ENCODE results near the gene APBA1.

Gene APBA1

DNA sequence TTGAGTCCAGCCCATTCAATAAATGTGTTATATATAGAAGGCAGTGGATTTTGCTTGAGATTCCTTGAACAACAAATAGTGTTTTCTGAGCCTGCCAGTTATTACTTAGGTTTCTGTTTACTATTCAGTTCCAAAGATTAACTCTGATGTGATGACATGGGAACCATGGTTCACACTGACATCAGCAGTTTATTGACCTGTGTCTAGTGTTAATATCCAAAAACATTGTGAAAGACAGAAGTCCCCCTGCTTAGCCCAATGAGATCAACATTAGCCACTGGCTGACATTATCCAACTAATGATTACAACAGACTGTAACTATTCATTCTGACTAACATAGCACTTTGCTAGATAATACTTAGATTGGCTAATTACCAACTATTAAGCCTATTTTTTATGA, 14.9 kb downstream of the APBA1 start:
- no peak for DNase-seq (ENCODE audit: low read depth in 3 of 3)

GRCh38 chr9:69655065-69655464, 17.1 kb downstream of the APBA1 start:
- no peak for DNase-seq (ENCODE audit: low read depth in 3 of 3)

GRCh38 chr9:69653261-69653660, 18.9 kb downstream of the APBA1 start:
- no peak for DNase-seq (ENCODE audit: low read depth in 3 of 3)

DNA sequence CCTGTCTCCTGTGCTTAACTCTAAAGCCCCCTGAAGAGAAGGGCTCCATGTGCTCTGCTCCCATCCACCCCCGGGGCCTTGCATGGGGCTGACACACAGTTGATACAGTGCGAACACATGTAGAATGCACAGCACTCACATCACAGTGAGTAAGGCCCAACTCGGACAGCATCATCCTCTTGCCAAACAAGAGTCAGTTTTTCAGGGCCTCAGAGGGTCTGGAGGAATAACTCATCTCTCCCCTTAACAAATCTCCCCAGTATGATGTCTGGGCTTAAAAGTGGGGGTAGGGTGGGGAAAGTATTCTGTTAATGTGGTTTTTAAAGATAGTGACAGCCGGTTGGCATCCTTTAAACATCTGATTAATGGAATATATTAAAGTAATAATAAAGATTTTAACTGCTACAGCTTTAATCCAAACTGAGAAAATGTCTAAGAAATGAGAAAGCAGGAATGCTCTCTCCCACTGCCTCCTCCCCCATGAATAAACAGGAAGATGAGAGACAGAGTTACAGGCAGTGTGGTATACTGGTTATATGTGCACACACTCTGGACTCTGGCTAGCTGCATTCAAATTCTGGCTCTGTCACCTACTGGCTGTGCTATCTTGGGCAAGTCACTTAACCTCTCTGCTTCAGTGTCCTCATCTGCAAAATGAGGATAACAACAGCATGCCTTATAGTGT, 22.5 kb downstream of the APBA1 start:
- DNase-seq (ENCODE audit: low read depth in 3 of 3): no peak

- DNase-seq (ENCODE audit: low read depth in 3 of 3): no peak
These were observed 24.4 kb downstream of the APBA1 start for GRCh38 chr9:69647804-69648203.

DNA sequence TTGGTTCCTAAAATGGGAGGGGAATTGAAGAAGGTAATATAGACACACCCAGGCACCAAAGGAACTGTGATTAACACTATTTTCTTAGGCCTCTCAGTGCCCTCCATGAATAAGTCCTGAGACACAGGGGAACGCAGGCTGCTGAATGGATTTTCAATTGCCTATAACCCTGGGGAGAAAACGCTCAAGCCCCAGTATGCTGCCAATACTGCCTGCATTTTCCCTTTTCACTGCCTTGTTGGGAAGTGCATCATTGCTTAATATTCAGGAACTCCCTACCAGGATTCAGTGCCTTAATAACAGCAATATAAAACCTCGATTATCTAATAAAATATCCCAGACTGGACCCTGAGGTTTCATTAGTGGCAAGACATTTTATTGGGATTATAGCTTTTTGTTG, 25.4 kb downstream of the APBA1 start:
- no peak for DNase-seq (ENCODE audit: low read depth in 3 of 3)

DNA sequence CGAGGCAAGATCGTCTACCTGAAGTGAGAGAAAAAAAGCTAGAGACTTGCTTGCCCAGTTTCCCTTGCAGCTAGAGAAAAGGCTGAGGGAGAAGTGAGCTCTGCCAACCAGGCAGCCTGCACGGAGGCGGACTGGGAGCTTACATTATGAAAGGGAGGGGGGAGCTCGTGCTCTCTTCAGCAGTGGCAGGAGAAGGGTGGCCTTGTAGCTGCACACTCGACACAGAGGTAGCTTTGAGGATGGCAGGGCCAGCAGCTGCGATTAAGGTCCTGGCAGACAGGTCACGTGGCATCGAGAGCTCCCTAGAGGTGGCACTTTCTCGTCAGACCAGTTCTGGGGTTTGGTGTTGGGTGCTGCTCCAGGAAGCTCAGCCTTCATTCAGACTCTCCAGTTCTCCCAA, 26.7 kb downstream of the APBA1 start:
- no peak for DNase-seq (ENCODE audit: low read depth in 3 of 3)

DNA sequence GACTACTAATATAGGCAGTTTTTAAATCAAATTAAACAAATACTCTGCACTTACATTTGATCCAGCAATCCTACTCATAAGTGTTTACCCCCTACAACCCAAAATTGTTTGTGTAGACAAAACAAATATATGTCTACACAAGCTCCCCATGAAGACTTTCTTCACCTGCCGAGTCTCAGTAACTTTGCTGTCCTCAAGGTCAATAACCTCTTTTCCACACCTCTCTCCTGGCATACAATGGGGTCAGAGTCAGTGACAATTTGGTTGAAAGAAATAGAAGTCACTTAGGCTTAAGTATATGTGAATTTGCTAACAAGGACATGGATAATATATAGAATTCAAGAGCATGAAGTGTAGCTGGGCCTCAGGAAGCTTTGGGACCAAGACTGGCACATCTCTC, 29.1 kb downstream of the APBA1 start:
- DNase-seq (ENCODE audit: low read depth in 3 of 3): no peak

- no peak for DNase-seq (ENCODE audit: low read depth in 3 of 3)
These were observed 34.4 kb downstream of the APBA1 start for GRCh38 chr9:69637817-69638200.

GRCh38 chr9:69637193-69637816, 34.9 kb downstream of the APBA1 start:
- DNase-seq (ENCODE audit: low read depth in 3 of 3): no peak

- no peak for DNase-seq (ENCODE audit: low read depth in 3 of 3)
These were observed 38.5 kb downstream of the APBA1 start for GRCh38 chr9:69633716-69634115.

DNA sequence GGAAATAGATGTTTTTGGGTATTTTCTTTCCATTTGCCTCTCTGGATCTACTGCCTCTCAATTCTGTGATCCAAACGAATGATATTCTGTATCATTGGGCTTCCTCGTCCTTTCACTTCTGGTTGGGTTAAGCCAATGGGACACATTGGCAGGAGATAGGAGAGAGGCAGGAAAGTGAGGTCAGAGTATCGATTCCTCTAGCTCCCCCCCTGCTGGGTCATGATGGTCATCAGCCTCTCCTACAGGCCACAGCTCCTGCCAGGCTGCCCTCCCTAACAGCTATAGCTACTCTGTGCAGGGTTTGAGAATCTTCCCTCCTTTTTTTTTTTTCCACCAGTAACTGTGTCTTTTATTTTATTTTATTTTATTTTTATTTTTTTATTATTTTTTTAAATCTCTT, 39.4 kb downstream of the APBA1 start:
- DNase-seq (ENCODE audit: low read depth in 3 of 3): no peak

DNA sequence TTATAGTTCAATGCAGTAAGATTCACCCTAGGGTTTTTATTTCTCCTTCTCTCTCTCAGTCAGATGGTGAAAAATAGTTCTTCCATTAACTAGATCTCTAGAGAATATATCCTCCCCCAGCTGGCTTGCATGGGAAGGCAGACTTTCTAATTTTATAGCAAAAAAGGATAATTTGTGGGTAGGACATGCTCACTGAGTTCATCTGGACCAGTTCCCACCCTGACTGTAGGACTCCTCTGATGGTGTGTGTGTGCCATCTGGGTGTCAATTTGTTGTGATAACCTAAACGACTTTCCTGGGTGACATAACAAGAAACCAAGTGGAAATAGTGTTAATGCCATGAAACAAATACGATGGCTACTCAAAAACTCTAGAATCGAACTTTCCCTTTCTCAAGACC, 44.9 kb downstream of the APBA1 start:
- no peak for DNase-seq (ENCODE audit: low read depth in 3 of 3)

GRCh38 chr9:69623276-69623675, 48.9 kb downstream of the APBA1 start:
- no peak for DNase-seq (ENCODE audit: low read depth in 3 of 3)

DNA sequence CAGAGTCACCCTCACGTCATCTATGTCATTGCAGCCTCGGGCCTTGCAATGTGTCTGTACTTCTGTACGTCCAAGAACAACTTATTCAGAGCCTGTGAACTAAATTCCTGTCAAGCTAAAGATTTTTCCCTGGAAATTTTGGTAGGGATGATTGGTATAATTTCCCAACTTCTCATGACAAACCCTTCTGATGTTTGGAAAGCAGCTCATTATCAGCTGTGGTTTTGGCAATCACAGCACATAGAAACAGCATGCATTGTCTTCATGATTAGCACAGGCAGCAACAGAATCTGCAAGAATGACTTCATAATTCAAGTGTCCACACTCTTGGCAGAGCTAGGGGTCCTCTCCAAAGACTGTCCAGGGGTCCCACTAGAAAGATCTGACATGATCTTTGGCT, 49.5 kb downstream of the APBA1 start:
- no peak for DNase-seq (ENCODE audit: low read depth in 3 of 3)

- DNase-seq (ENCODE audit: low read depth in 3 of 3): no peak
These were observed 50.3 kb downstream of the APBA1 start for GRCh38 chr9:69621730-69622460.

GRCh38 chr9:69620731-69621130, 51.4 kb downstream of the APBA1 start:
- no peak for DNase-seq (ENCODE audit: low read depth in 3 of 3)

- DNase-seq (ENCODE audit: low read depth in 3 of 3): no peak
These were observed 52.9 kb downstream of the APBA1 start for GRCh38 chr9:69619233-69619632.

DNA sequence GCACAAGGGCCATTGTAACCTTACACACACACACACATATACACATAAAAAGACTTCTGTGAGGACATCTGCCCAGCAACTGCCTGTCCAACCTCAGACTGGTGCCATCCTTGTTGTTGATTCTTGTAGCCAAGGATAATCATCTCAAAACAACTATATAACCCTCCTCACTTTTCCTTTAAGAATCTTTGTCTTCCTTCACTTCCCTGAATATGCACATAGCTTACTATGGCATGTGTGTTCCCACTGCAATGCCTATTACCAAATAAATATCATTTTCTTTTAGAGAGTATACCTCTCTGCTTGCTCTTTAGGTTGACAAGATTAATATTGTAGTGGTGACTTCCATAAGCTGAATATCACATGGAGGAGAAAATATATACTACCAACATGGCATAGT, 55.2 kb downstream of the APBA1 start:
- DNase-seq (ENCODE audit: low read depth in 3 of 3): no peak

- no peak for DNase-seq (ENCODE audit: low read depth in 3 of 3)
These were observed 56.3 kb downstream of the APBA1 start for GRCh38 chr9:69615880-69616279.

DNA sequence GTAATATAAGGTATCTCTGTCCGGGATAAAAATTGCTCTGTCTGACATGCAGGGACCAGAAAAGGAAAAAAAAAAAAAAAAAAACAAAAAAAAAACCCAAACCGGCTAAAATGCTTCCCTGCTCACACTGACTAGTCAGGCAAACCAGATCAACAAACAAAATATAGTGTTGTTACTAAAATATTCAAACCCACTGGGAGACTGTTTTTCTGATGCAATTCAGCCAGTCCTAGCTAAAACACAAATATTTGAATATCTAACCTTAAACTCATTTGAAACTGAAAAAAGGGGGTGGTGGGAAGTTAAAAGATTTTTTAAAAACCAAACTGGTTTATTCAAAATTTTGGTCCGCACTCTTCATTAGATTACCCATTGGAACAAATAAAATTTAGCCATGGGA, 61.0 kb downstream of the APBA1 start:
- no peak for DNase-seq (ENCODE audit: low read depth in 3 of 3)

- no peak for DNase-seq (ENCODE audit: low read depth in 3 of 3)
These were observed 63.0 kb downstream of the APBA1 start for GRCh38 chr9:69609156-69609555.

DNA sequence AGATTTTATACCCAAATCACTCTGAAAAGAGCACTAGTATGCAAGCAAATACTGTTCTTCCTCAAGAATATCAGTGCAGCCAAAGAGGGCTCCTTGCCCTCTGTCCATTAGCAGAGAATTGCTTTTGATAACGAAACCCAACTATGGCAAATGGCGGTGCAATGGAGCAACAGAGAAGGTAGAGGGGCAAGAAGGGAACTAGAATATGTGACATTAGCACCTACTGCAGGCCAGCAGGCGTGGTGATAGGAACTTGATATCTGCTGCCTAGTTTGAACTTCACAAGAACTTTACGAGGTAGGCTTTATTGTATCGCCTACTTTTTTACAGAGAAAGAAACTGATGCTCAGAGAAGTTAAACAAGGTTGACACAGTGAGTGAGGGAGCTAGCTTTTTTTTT, 66.1 kb downstream of the APBA1 start:
- no peak for DNase-seq (ENCODE audit: low read depth in 3 of 3)
